Cardiac fibroblast (primary cell): Measurements from ENCODE around the gene ADAMTS2.

Experiments
- DNase-seq, 2 donors: peaks; one replicate each; pipeline versions ENCODE4 v3.0.0 to v3.0.0-alpha.2; 2010; ENCODE audit warnings: low read depth in 2 of 2
- H3K4me3 ChIP-seq, 2 donors: replicated peaks in 1 of 2; 1 replicate in 1 of 2; 2 replicates in 1 of 2; pipeline ENCODE4 v1.5.1; 2011; ENCODE audit warnings: low read depth in 2 of 2, low read length in 2 of 2, mild to moderate bottlenecking in 2 of 2, moderate library complexity in 1 of 2
- TF ChIP-seq, protein P1 (sequence below): IDR thresholded peaks from one replicate; pipeline ENCODE4 v1.5.1; 2011; ENCODE audit warnings: low read depth, mild to moderate bottlenecking, low read length, inconsistent platforms

The ADAMTS2 gene

DNA sequence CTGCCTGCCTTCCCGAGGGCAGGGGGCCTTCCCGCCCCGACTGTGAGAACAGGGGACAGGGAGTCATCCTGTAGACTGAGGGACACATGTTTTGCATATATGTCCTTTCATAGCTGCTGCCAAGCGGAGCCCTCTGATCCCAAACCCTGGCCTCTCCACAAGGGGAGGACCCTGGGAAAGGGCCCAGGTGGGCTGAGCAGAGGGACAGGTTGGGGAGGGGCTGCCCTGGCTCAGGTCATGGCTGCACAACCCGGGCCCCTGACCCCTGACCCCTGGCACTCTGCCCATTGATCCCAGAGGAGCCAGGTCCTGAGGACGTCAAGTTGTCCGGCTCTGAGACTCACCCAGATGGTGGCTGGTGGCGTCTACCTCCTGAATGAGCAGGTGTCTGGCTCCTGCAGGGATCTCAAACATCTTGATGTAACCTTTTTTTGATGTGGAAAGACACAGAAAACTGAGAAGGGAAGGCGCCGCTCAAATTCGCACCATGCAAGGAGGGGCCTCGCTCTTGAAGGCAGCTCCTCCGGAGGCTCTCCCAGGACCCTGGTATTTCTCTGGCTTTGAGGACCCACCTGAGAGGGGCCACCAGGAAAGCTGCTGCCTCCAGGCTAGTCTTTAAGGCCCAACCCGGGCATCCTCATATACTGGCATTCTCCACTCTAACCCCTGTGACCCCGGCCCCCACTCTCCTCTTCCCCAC lies 213.2 kb downstream of the ADAMTS2 start:
- no peak for DNase-seq
- H3K4me3 ChIP-seq, result no peak overlapping the region
- TF ChIP-seq, protein P1, sequence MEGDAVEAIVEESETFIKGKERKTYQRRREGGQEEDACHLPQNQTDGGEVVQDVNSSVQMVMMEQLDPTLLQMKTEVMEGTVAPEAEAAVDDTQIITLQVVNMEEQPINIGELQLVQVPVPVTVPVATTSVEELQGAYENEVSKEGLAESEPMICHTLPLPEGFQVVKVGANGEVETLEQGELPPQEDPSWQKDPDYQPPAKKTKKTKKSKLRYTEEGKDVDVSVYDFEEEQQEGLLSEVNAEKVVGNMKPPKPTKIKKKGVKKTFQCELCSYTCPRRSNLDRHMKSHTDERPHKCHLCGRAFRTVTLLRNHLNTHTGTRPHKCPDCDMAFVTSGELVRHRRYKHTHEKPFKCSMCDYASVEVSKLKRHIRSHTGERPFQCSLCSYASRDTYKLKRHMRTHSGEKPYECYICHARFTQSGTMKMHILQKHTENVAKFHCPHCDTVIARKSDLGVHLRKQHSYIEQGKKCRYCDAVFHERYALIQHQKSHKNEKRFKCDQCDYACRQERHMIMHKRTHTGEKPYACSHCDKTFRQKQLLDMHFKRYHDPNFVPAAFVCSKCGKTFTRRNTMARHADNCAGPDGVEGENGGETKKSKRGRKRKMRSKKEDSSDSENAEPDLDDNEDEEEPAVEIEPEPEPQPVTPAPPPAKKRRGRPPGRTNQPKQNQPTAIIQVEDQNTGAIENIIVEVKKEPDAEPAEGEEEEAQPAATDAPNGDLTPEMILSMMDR, result no peak

DNA sequence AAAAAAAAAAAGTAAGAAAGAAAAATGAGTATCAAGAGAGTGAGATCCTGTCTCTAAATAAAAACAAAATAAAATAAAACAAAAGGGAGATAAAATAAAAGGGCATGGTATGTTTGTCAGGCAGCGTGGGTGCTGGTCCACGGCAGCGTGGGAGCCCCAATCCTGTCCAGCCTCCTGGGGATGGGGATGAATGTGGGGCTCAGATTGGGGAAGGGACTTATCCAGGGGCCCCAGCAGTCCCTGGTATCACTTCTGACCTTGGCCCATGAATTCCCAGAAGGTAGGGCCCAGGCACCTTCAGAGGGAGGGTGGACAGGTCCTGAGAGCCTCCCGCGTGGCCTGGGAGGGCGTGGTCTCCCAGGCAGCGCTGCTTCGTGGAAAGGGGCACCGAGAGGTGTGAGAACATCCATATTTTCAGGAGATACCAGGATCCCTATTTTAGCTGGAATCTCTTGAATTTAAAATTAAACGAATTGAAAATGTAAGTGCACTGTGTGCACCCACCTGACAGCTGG lies 213.9 kb downstream of the ADAMTS2 start:
- H3K4me3 ChIP-seq, result no peak overlapping the region
- TF ChIP-seq, protein P1, result no peak
- DNase-seq, result no peak

DNA sequence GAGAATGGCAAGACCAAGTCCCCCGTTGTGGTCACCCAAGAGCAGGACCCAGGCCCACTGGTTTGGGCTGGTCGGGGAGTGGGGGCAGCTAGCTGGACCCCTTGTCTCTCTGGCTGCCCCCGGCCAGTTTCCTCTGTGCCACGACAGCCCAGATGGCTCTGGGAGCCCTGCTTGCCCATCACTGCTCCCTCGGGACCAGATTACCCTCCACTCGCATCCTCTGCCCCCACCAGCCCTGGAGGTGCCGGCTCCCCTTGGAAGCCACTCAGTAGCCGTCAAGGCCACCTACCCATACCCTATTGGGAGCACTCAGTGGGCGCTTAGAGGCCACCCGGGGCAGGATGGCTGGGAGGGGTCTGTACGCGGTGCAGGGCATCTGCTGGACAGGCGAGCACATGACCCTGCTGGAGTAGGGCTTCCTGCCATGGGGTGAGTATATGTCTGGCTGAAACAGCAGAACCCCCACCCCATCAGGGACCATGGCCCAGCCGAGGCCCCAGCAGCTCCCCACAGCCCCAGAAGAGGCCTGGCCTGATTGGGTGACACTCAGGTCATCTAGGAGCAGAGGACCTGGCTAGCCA lies 215.1 kb downstream of the ADAMTS2 start:
- TF ChIP-seq, protein P1, result no peak
- DNase-seq, result no peak
- no peak overlapping the region for H3K4me3 ChIP-seq

DNA sequence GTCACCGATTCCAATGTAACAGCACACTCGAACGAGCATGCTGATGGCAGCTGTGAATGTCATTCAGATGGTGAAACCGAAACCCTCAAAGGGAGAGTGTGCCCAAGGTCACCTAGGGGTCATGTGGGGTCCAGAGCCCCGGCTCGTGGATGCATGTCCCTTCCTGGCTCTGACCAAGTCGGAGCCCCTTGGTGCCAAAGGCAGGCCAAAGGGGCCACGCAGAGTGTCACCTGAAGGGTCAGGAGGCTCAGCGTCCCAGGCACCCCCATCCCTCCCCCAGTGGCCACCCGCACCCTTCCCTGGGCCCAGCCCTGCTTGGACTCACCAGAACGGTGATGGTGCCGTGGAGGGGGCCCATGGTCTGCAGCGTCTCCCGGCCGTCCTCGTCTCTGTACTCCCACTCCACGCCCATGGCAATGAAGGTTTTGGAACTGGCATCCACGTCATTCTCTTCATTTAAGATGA lies 215.6 kb downstream of the ADAMTS2 start:
- TF ChIP-seq, protein P1, result no peak
- no peak for DNase-seq
- H3K4me3 ChIP-seq, result no peak overlapping the region

DNA sequence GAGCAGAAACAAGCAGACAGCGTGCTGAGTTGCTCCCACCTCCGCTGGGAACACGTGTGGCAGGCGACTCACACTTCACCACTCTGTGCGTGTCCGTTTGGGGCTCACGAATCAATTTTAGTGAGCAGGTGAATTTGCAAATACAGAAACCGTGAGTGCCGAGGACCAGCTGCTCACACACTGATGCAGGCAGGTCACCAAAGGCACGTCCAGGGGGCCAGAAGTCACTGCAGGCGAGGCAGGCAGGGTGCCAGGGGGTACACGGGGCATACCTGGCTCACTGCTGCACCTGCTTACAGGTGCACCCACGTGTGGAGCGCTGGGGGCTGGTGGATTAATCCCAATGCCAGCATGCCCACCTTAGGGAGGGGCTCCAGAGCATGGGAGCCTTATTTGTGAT lies 216.3 kb downstream of the ADAMTS2 start:
- DNase-seq, result no peak
- H3K4me3 ChIP-seq, result no peak overlapping the region
- TF ChIP-seq, protein P1, result no peak

DNA sequence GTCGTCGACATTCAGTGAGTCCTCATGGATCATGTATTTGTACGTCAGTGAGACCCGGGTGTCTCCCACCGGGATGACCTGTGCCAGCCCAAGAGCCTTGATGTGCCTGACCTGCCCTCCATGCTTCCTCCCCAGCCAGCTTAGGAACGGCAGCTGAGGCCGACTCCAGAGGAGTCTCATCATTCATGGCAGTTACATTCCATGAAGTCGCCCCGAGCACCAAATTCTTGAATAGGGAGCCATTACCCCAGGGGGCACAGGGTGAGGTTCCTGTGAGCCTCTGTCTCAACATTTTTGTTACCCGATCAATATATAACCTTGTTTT lies 217.3 kb downstream of the ADAMTS2 start:
- no peak for DNase-seq
- TF ChIP-seq, protein P1, result no peak
- H3K4me3 ChIP-seq, result no peak overlapping the region
